Activated effector memory CD4-positive, alpha-beta T cell treated with anti-CD3 and anti-CD28 coated beads, Interleukin-2, amount 50 U/mL, for 16 hours (primary cell): ENCODE measurements around the gene FAR1.

ENCODE experiments used
- DNase-seq: peaks from one replicate; pipeline ENCODE4 v3.0.0-alpha.2; 2020

FAR1 gene

DNA sequence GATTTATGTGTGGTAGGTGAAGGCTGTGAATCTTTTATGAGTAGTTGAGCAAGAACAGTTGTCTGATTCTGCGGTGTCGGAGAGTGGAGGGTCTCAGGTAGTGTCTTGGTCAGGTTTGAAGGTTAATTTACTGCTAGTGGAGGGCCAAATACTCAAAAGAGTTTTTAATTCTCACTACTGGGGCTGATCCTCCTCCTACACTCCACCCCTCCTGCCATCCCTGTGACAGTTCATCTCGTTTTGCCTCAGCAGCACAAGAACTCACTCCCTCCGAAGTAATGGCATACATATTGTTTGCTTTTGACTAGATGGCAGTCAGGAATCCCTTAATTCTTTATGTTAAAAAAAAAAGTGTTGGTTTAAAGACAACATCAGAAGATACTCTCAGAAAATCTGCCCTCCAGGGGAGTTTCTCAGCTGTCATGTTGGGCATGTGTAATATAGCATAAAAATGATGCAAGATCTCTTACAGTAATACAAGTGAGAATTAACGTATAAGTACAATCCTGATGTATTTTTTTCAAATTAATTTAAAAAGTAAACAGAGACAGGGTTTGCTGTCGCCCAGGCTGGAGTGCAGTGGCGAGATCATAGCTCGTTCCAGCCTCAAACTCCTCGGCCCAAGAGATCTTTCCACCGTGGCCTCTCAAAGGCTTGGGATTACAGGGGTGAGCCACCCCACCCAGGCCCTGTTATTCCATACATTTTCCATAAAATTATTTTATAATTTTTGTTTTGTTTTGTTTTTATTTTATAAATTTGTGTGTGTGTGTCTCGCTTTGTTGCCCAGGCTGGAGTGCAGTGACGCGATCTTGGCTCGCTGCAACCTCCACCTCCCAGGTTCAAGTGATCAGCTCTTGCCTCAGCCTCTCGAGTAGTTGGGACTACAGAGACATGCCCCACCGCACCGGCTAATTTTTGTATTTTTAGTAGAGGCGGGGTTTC, 1.3 kb downstream of the FAR1 start:
- no peak for DNase-seq

DNA sequence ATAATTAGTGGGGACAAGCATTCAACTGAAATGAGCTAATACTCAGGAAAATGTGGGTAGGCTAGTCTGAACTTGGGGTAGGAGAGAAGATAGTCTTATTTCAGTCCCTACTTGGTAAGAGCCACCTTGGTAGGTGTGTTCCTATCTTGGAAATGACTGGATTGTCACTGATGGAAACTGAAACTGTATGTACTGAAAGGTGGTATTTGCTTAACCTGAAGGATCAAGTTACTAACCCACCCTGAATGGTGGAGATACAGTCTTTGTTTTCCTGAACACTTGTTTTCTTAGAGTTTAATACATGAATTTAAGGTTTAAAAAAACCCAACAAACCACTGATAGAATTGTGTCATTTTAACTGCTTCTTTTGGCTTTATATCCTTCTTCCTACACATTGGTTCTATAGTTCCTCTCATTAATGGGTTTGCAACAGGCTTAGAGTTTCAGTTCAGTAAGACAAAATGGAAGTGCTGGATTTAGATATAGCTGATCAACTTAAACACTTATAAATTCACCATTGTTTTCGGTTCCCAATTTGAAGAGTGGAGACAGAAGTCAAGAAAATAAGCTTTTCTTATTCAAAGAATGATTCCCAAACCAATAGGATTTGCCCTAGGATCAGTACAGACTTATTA, 4.2 kb downstream of the FAR1 start:
- DNase-seq: no peak

DNA sequence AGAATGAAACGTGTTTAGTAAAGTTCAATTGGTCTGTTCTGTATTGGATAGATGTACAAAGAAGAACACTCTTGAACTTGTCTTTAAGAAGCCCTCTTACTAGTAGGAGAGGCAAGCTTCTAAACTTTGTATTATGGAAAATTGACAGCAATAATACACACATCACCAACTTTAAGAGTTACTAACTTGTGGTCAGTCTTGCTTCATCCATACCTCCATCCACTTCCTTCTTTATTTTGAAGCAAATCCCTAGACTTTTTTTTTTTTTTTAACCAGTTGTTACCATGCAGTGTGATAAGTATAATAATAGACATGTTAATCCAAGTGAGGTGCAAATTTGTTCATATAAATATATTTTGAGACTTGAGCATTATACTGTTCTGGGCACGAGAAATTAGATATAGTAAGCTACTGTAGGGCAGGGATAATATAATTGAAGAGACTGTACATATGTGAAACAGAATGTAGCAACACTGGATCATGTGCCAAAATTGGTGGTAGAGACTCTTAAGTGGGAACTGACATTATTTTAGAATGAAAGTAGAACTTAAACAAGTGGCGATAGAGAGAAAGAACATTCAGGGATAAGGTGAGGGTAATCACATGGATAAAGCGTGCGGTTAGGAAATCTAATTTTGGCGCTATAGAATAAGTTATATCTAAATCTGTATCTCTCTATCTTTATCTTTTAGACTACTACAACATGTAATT, 6.5 kb downstream of the FAR1 start:
- DNase-seq: no peak

DNA sequence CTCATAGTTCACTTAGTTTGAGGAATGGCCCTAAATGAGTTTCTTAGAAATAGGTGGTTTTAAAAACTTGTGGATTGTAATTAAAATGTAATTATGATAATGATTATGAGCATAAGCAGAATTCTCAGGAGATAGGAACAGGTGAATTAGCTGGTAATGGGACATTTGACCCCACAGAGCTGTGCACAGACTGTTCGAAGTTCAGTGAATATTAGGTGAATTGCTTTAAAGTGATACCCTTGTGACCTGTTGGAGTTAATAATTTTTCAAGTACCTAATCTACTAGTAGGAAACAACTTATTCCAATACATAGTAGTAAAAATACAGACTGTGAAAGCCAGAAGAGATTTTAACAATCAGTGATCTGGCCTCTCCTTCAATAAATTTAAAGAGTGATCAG, 8.1 kb downstream of the FAR1 start:
- DNase-seq: no peak

DNA sequence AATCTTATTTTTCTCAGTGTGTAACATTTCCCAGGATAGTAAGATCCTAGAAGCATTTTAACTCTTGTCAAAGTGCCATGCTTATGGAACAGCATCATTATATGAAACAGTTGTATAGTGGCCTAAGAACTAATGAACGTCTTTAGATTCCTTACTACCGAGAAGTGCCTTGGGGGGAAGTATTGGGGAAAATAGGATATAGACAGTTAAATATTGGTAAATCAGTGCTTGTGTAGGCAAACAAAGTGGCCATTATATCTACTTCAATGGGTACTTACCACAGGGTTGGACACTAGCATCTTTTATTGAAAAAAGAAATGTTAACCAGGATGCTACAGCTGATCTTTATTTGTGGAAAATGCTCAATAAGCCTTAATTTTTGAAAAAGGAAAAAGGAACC, 11.3 kb downstream of the FAR1 start:
- DNase-seq: no peak

DNA sequence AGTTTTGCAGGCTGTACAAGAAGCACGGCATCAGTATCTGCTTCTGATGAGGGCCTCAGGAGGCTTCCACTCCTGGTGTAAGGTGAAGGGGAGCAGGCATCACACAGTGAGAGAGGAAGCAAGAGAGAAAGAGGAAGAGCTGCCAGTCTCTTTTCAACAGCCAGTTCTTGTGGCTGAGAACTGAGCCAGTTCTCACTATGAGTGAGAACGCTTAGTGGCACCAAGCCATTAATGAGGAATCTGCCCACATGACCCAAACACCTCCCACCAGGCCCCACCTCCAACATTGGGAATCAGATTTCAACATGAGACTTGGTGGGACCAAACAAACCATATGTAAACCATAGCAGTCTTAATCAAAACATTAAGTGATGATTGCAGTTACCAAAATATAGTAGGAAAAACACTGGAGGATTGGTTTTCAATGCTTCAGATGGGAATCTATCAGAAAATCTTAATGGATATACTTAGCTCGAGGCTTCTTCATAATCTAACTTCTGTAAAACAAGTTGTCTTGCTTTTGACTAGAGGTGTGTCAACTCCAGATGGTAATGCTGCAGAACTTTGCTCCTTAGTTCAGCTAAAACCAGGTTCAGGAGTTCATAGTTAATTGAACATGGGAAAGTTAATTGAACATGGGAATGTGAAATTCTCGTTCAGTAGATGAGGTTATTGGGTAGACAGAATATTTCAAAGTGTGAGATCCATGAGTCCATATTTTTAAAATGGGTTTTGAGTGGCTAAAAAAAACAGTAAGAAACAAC, 12.2 kb downstream of the FAR1 start:
- DNase-seq: no peak

DNA sequence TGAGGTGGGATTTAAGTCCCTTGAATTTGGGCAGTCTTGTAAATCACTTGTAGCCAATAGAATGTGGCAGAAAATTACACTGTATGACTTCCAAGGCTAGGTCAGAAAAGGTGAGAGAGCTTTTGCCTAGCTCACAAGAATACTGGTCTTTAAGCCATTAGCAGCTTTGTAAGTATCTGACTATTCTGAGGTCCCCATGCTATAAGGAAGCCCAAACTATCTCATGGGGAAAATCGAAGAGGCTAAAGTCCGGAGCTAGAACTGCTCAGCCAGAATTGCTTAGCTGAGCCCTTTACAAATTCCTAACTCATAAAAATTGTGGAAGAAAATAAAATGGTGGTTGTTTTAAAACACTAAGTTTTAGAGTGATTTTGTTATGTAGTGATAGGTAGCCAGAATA, 13.0 kb downstream of the FAR1 start:
- no peak for DNase-seq

DNA sequence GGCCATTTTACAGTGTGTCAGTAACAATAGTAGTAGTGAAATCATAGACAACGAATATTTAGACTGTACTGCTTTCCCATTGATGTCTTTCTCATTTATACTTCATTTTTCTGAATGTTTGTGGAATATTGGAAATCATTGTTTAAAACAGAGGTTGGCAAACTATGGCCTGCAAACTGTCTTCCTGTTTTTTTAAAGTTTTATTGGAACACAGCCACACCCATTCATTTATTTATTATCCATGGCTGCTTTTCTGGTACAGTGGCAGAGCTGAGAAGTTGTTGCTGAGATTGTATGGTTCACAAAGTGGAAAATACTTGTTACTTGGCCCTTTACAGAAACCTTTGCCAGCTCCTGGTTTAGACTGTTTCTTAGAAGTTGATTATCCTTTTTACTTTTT, 13.7 kb downstream of the FAR1 start:
- DNase-seq: no peak

DNA sequence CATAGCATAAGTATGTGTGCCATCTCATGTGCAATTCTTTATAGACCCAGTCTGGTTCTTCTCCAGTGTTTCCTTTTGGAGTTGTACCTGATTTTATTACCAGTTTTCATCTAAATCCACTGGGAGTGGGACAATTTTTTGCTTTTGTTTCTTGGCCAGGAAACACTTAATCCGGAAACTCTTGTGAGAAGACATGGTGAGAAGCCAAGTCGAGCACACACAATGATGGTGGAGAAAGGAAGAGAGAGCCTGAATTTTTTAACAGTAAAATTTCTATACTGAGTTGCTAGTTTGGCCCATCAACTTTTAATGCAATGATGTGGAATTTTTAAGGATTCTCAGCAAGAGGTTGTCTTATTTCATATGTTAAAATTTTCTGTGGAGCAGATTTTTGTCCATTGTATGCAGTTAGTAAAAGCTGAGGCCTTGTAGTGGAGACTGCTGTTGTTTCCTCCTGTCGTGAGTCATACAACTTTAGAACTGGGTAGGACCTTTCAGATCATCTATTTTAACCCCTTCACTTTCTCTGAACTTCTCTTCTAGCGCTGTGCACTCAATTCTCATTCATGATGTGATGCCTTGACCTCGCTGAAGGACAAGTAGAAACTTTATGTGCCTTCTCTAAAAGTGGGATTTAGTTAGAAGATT, 17.1 kb downstream of the FAR1 start:
- DNase-seq: no peak

DNA sequence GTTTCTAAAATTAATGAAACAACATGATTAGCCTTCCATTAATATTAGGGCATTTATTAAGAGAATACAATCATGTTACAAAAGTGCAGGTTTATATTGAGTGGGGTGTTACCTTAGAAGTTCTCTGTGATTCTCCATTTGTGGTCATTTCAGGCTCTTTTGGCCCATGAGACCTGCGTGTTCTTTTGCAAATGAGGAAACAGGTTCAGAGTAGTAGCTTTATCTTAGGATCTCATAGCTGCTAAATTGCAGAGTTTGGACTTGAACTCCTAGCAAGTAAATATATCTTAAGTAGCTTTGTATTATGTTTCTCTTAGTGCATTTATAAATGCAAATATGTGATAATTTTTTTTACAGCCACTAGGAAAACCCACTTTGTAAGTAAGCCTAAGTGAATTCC, 18.3 kb downstream of the FAR1 start:
- DNase-seq: no peak

DNA sequence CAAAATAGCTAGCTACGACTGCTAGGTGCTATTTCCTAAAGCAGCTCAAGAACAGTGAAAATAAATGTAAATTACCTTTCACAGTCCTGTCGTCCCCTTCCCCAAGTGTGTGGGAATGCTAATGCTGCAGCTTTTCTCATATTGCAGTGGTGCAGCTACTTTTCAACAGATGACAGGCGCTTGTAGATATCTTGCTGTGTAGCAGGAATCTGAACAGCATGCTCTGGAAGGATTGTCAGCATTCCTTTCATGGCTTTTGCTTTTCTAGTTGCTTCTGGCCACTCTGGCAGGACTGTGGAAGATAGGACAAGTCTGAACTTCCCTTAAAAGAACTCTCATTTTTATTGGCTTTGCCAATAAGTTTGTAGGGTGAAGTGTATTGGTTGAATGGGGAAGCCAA, 18.8 kb downstream of the FAR1 start:
- DNase-seq: no peak

DNA sequence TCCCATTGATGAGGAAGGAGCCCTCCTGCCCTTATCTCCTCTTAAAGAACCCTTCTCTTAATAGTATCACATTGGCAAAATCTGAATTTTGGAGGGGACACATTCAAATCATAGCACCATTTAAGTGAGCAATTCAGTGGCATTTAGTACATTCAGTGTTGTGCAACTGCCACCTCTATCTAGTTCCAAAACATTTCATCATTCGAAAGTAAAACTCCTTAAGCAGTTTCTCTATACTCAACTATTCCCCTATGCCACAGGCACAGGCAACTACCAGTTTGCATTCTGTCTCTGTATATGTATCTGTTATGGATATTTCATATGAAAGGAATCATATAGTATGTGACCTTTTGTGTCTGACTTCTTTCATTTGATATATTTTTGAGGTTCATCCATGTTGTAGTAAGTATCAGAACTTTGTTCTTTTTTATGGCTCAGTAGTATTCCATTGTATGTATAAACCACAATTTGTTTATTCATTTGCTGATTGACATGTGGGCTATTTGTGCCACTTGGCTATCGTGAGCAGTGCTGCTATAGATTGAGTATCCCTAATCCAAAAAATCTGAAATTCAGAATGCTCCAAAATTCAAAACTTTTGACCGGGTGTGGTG, 22.9 kb downstream of the FAR1 start:
- DNase-seq: no peak

DNA sequence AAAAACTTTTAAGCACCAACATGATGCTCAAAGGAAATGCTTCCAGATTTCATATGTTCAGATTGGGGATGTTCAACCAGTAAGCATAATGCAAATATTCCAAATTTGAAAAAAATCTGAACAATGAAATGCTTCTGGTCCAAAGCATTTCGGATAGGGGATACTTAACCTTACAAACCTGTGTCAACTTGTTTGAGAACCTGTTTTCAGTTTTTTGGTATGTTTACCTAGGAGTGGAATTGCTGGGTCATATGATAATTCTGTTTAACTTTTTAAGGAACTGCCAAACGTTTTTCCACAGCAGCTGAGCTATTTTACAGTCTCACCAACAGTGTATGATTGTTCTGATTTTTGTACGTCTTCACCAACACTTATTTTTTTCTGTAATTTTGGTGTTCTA, 23.7 kb downstream of the FAR1 start:
- no peak for DNase-seq

DNA sequence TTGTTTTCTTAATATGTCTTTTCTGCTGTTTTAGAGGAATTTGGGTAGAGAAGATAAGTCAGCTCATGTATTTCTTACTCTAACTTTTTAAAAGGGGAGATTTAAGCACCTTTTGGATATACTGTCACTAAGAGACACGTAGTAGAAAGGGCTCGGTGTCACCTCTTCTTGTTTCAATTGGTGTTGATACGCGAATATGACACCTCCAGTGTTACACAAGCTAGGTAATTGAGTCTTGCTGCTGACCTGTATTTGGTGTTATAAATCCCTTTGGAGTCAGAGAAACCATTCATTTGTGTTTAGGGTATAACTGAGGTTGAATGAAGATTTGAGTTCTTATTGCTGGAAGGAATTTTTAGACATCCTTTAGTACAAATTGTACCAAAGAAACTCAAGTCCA, 25.6 kb downstream of the FAR1 start:
- no peak for DNase-seq

DNA sequence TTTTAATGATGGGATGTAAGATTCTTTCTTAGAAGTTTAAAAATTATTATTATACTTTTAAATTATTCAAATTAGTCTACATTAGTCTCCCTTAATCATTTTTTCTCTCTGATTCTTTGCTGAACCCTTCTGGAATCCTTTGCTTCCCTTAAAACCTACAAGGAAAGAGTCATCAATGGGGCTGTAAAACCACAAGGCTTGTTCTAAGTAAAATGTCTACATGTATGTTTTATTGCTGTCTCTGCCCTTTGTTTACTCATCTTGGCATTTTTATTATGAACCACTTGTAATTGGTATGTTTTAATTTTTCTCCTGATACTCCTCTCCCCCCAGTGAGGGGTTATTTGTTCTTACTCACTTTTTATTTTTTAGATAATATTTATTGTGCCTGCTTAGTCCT, 27.4 kb downstream of the FAR1 start:
- no peak for DNase-seq

DNA sequence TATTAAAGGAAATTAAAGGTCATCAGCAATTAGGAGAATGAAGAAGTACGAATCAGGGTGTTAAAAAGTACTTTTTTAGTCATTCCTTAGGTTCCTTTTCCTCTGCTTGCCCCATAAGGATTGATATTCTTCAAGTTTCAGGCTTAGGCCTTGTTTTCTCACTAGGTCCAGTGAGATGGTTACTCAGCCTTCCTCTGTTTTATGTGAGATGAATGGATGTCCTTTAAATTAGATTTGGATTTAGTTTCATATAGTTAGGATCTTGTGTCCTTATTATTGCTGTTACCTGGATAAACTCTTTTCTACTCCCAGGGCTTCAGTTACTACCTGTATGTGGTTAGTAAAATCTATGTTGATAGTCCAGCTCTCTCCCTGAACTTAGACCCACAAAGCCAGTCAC, 29.2 kb downstream of the FAR1 start:
- DNase-seq: no peak

DNA sequence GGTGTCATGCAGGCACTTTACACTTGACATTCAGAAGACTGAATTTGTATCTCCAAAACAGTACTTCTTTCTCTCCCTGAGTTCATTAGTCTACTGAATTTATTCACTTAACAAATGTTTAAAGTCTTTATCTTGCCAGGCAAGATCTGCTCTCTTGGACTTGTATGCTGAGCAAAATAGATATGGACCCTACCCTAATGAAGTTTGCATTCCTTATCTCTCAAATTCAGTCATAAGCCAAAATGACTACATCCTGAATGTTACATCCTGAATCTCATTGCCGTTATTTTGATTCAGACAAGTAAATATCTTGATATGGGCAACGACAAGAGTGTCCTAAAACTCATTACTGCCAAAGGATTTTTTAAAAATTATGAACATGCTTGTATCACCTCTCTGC, 29.7 kb downstream of the FAR1 start:
- DNase-seq: no peak

DNA sequence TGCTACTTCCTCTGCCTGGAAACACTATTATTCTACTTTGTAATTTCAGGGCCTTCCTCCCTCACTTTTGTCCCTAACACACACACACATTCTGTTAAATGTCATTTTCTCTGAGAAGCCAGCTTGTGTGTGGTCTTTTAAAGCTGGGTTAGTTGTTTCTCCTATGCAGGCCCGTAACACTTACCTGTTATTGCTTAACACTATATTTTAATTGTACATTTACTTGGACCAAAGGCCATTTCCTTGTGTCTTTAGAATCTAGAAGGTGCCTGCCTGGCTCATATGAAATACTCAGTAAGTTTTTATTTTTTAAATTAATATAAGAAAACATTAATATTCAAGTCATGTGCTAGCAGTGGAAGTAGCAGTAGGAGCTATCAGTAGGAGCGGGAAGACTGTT, 30.6 kb downstream of the FAR1 start:
- no peak for DNase-seq

DNA sequence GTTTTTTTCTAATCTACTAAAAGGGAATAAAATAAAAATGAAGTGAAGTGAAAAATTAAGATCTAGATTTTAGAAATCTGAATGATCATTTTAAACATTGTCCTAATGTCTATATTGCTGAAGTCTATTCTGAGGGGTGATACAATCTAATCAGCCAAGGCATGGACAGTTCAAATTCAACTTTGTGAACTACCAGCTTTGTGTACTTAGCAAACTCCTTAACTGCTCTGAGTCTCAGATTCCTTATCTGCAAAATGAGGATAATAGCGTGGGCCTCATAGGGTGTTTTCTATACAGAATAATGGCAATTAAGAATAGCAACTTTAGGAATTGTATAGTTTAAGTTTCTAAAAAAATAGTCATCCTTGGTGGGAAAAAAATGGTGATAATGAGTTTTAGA, 31.4 kb downstream of the FAR1 start:
- DNase-seq: no peak

DNA sequence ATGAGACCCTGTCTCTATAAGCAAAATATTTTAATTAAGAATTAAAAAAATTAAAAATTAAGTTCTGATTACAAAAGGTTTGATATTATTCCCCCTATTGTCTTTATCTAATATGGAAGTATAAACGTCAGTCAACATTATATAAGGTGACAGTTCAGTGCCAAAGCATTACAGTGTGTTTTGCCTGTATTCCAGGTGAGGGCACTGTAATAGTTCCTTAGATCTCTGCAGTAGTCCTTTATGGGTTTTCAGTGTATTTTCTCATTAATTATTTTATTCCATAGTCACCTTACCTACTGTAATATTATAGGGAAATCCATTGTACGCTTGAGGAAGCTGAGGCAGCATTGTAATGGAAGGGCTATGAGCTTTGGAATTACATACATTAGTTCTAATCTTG, 33.0 kb downstream of the FAR1 start:
- DNase-seq: no peak

DNA sequence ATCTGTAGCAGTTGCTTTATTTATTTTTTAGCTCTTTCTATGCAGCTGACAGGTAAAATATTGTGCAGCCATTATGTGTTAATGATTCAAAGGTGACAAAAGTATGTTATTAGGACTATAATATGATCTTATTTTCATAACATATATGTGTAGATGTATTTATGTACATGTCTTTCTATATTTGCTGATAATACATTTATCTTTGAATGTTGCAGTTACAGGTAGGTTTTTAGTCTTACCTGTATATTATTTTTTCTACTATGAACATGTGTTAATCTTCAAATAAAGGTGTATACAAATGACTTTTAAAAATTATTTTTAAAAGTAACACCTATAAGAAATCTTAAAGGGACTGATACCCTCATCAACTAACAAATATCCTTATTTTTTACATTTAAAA, 33.6 kb downstream of the FAR1 start:
- DNase-seq: no peak

DNA sequence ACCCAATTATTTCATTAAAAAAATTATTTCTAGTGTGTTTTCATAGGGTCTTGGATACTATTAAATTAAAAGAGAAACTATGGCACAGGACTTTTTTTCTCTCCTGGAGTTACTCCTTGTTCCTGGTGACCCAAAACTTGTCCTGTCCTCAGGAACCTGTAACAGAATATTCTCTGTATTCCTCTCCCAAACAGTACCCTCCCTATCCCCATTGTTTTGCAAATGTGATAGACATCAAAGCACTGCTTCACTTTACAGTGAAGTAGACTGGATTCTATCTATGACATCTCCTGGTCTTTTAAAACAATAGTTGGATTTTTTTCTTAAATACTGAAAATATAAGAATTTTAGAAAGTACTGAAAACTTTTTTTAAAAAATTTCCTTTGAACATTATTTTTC, 37.2 kb downstream of the FAR1 start:
- DNase-seq: no peak
